SK-N-SH treated with all-trans-retinoic acid at 6 μM for 48 hours (cell line): ENCODE results near the gene RNPEP.

Source experiments
- ATAC-seq: fragments of 200-7000 bp; cut with Tn5 transposase; 3 replicates; pipeline ENCODE4 v1.9.1; 2020; ENCODE audit warnings: mild to moderate bottlenecking, moderate library complexity
- ARNTL ChIP-seq: fragments of 450-650 bp; formaldehyde crosslinking; IDR thresholded peaks from 2 replicates; pipeline ENCODE4 v1.5.0; 2020; ENCODE audit warnings: low read depth, mild to moderate bottlenecking, moderate library complexity, borderline replicate concordance
- CSDC2 ChIP-seq: fragments of 250-450 bp; sonication (Bioruptor Pico); IDR thresholded peaks from 2 replicates; pipeline ENCODE4 v1.5.0; 2020; ENCODE audit warnings: mild to moderate bottlenecking, moderate library complexity
- CSRNP3 ChIP-seq: fragments of 250-450 bp; sonication (Bioruptor Pico); IDR thresholded peaks from 2 replicates; pipeline ENCODE4 v1.5.1; 2021; ENCODE audit warnings: mild to moderate bottlenecking, moderate library complexity
- ISL1 ChIP-seq: fragments of 250-450 bp; sonication (Bioruptor Pico); IDR thresholded peaks from 2 replicates; pipeline ENCODE4 v2.1.2; 2022; ENCODE audit warnings: mild to moderate bottlenecking, moderate library complexity
- OSR1 ChIP-seq: fragments of 250-450 bp; sonication (Bioruptor Pico); IDR thresholded peaks from 2 replicates; pipeline ENCODE4 v1.8.0; 2022; ENCODE audit warnings: moderate library complexity, mild to moderate bottlenecking, inconsistent platforms
- PATZ1 ChIP-seq: fragments of 250-450 bp; sonication (Bioruptor Pico); IDR thresholded peaks from 2 replicates; pipeline ENCODE4 v1.8.0; 2020; ENCODE audit warnings: mild to moderate bottlenecking, moderate library complexity, borderline replicate concordance
- PPARA ChIP-seq: fragments of 250-450 bp; sonication (Bioruptor Pico); IDR thresholded peaks from 2 replicates; pipeline ENCODE4 v1.5.0; 2020; ENCODE audit warnings: mild to moderate bottlenecking, borderline replicate concordance
- SNAI2 ChIP-seq: fragments of 250-450 bp; sonication (Bioruptor Pico); IDR thresholded peaks from 2 replicates; pipeline ENCODE4 v1.5.0; 2020; ENCODE audit warnings: mild to moderate bottlenecking, moderate library complexity
- TOX ChIP-seq: fragments of 250-450 bp; sonication (Bioruptor Pico); IDR thresholded peaks from 2 replicates; pipeline ENCODE4 v1.8.0; 2021; ENCODE audit warnings: mild to moderate bottlenecking, moderate library complexity, borderline replicate concordance
- ZC3H10 ChIP-seq: fragments of 250-450 bp; sonication (Bioruptor Pico); IDR thresholded peaks from 2 replicates; pipeline ENCODE4 v1.5.1; 2021; ENCODE audit warnings: mild to moderate bottlenecking, moderate library complexity
- ZFP3 ChIP-seq: fragments of 250-450 bp; sonication (Bioruptor Pico); IDR thresholded peaks from 2 replicates; pipeline ENCODE4 v1.5.0; 2020; ENCODE audit warnings: mild to moderate bottlenecking, moderate library complexity
- ZFP30 ChIP-seq: fragments of 450-650 bp; formaldehyde crosslinking; IDR thresholded peaks from 2 replicates; pipeline ENCODE4 v1.5.0; 2022; ENCODE audit warnings: mild to moderate bottlenecking, moderate library complexity
- ZNF565 ChIP-seq: fragments of 450-650 bp; formaldehyde crosslinking; conservative IDR thresholded peaks from 2 replicates; pipeline ENCODE4 v1.5.0; 2020; ENCODE audit warnings: low read depth, mild to moderate bottlenecking, moderate library complexity
- ZNF70 ChIP-seq: fragments of 450-650 bp; formaldehyde crosslinking; IDR thresholded peaks from 2 replicates; pipeline ENCODE4 v1.5.0; 2020; ENCODE audit warnings: mild to moderate bottlenecking, moderate library complexity
- ZNF8 ChIP-seq: fragments of 450-650 bp; formaldehyde crosslinking; IDR thresholded peaks from 2 replicates; pipeline ENCODE4 v1.5.0; 2020; ENCODE audit warnings: mild to moderate bottlenecking, moderate library complexity
- TF ChIP-seq, protein P1 (sequence below): fragments of 250-450 bp; sonication (Bioruptor Pico); IDR thresholded peaks from 2 replicates; pipeline ENCODE4 v1.8.0; 2021; ENCODE audit warnings: low read depth, mild to moderate bottlenecking, moderate library complexity, borderline replicate concordance
- TF ChIP-seq, protein P2 (sequence below): fragments of 250-450 bp; sonication (Bioruptor Pico); IDR thresholded peaks from 2 replicates; pipeline ENCODE4 v1.5.1; 2020; ENCODE audit warnings: low read depth, mild to moderate bottlenecking, moderate library complexity

The RNPEP gene

GRCh38 chr1:201955009-201955728 lies 27.3 kb upstream of the RNPEP start, which contains the start of gene TIMM17A:
Gene TIMM17A, plus strand, starts transcription at chr1:201955503. Its CDS starts 24 bp downstream, at chr1:201955527.
- TF ChIP-seq, protein P1, sequence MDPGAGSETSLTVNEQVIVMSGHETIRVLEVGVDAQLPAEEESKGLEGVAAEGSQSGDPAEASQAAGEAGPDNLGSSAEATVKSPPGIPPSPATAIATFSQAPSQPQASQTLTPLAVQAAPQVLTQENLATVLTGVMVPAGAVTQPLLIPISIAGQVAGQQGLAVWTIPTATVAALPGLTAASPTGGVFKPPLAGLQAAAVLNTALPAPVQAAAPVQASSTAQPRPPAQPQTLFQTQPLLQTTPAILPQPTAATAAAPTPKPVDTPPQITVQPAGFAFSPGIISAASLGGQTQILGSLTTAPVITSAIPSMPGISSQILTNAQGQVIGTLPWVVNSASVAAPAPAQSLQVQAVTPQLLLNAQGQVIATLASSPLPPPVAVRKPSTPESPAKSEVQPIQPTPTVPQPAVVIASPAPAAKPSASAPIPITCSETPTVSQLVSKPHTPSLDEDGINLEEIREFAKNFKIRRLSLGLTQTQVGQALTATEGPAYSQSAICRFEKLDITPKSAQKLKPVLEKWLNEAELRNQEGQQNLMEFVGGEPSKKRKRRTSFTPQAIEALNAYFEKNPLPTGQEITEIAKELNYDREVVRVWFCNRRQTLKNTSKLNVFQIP (CRISPR knock-in tag), result no peak
- TF ChIP-seq, protein P2, sequence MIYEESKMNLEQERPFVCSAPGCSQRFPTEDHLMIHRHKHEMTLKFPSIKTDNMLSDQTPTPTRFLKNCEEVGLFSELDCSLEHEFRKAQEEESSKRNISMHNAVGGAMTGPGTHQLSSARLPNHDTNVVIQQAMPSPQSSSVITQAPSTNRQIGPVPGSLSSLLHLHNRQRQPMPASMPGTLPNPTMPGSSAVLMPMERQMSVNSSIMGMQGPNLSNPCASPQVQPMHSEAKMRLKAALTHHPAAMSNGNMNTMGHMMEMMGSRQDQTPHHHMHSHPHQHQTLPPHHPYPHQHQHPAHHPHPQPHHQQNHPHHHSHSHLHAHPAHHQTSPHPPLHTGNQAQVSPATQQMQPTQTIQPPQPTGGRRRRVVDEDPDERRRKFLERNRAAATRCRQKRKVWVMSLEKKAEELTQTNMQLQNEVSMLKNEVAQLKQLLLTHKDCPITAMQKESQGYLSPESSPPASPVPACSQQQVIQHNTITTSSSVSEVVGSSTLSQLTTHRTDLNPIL (CRISPR knock-in tag), result no peak
- TF ChIP-seq ZFP30 (no peak), ZC3H10 (CRISPR knock-in tag) (no peak), ISL1 (CRISPR knock-in tag) (no peak), ZFP3 (no peak), SNAI2 (no peak), CSDC2 (no peak), ZNF70 (CRISPR knock-in tag) (no peak), PPARA (CRISPR knock-in tag) (no peak), ZNF8 (no peak), CSRNP3 (CRISPR knock-in tag) (no peak), ZNF565 (CRISPR knock-in tag) (no peak), PATZ1 (CRISPR knock-in tag) (no peak), ARNTL (CRISPR knock-in tag) (no peak)
- ATAC-seq, result peak; percentile 100

DNA sequence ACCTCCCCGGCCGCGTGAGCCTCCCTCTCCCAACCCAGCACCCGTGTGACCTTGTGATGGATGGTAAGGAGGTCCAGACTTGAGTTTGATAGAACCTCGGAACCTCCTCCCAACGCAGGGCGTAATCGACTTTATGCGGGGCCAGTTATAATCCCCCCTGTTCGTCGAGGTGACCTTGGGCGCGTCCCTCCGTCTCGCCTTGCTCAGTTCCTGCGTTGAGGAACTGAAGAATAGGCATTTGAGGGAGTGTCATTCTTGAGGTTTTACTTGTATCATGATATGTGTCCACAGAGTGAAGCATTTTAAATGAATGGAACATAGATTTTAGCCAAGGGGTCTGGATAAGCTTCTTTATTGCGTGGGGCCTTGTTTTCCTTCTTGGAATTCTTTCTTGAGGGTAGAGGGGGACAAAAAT lies 26.7 kb upstream of the RNPEP start:
- peak; percentile 66 for ATAC-seq
- TF ChIP-seq CSDC2 (no peak), ZFP3 (no peak), ZFP30 (no peak), ZNF8 (no peak), OSR1 (CRISPR knock-in tag) (no peak), CSRNP3 (CRISPR knock-in tag) (no peak), PATZ1 (CRISPR knock-in tag) (no peak), SNAI2 (no peak), TOX (CRISPR knock-in tag) (no peak), ZNF565 (CRISPR knock-in tag) (no peak), ZNF70 (CRISPR knock-in tag) (no peak)
- TF ChIP-seq, protein P1 (CRISPR knock-in tag), result no peak
